Parathyroid adenoma (tissue), 2 donors: ENCODE results near the gene SPSB2.
A peak's percentile ranks its signal among the peaks of the same experiment; 100 is the strongest.

Experiments used
- H2AFZ ChIP-seq: fragments of 300-600 bp; sonication (generic); one replicate; pipeline ENCODE4 v1.7.0; 2017; ENCODE audit warnings: antibody characterized with exemption, mild to moderate bottlenecking
- H3K27ac ChIP-seq: fragments of 300-600 bp; sonication (generic); one replicate; pipeline ENCODE4 v1.7.0; 2017
- H3K27me3 ChIP-seq: fragments of 300-600 bp; sonication (generic); one replicate; pipeline ENCODE4 v1.7.0; 2017; ENCODE audit warnings: low read length; ENCODE audit not compliant: control insufficient read depth, insufficient read depth
- H3K36me3 ChIP-seq: fragments of 300-600 bp; sonication (generic); one replicate; pipeline ENCODE4 v1.7.0; 2017; ENCODE audit warnings: low read length; ENCODE audit not compliant: control insufficient read depth, insufficient read depth
- H3K4me1 ChIP-seq: fragments of 300-600 bp; sonication (generic); one replicate; pipeline ENCODE4 v1.7.0; 2017; ENCODE audit warnings: control low read depth
- H3K4me2 ChIP-seq: fragments of 300-600 bp; sonication (generic); one replicate; pipeline ENCODE4 v1.7.0; 2017; ENCODE audit warnings: low read length
- H3K4me3 ChIP-seq: fragments of 300-600 bp; sonication (generic); one replicate; pipeline ENCODE4 v1.7.0; 2017; ENCODE audit warnings: low read depth, low read length
- H3K79me2 ChIP-seq: fragments of 300-600 bp; sonication (generic); one replicate; pipeline ENCODE4 v1.7.0; 2017; ENCODE audit warnings: control low read depth
- H3K9ac ChIP-seq: fragments of 300-600 bp; sonication (generic); one replicate; pipeline ENCODE4 v1.7.0; 2017; ENCODE audit warnings: mild to moderate bottlenecking
- H3K9me3 ChIP-seq: fragments of 300-600 bp; sonication (generic); one replicate; pipeline ENCODE4 v1.7.0; 2017; ENCODE audit warnings: low read length; ENCODE audit not compliant: control insufficient read depth
- CTCF ChIP-seq: fragments of 300-600 bp; sonication (generic); IDR thresholded peaks from one replicate; pipeline ENCODE4 v1.7.0; 2017; ENCODE audit warnings: antibody characterized with exemption, mild to moderate bottlenecking
- donor health status: primary hyperparathyroidism.

The SPSB2 gene

GRCh38 chr12:6873094-6874014, at the start of gene SPSB2:
TSS of gene SPSB2 (minus strand) at chr12:6873303. CDS start at chr12:6872901, 402 bp downstream.
- H3K9ac ChIP-seq = peak within 1 kb of the TSS; percentile 81
- H3K9me3 ChIP-seq = no peaks in the 10 kb centered on the region
- H3K4me3 ChIP-seq = peak within 1 kb of the TSS; percentile 84
- H3K36me3 ChIP-seq = no peaks in the 10 kb centered on the region
- H3K4me2 ChIP-seq = peak within 1 kb of the TSS; percentile 100
- peak within 1 kb of the TSS; percentile 79 for H3K27ac ChIP-seq
- no peak for TF ChIP-seq CTCF
- no peaks in the 10 kb centered on the region for H3K27me3 ChIP-seq
- no peaks in the 10 kb centered on the region for H3K79me2 ChIP-seq
- H2AFZ ChIP-seq = peak within 1 kb of the TSS; percentile 86
- peaks cover 23% of the 10 kb centered on the region for H3K4me1 ChIP-seq

- Histone ChIP-seq H3K9ac (no peak overlapping the region), H3K4me1 (peaks cover 27% of the 10 kb centered on the region), H3K79me2 (peaks cover 1% of the 10 kb centered on the region), H3K27ac (no peak overlapping the region), H3K36me3 (no peaks in the 10 kb centered on the region), H3K9me3 (no peaks in the 10 kb centered on the region), H3K4me2 (no peak overlapping the region), H3K4me3 (no peak overlapping the region), H3K27me3 (no peaks in the 10 kb centered on the region), H2AFZ (no peak overlapping the region)
- no peak for TF ChIP-seq CTCF
Observed at GRCh38 chr12:6921996-6922946, 49.2 kb upstream of the SPSB2 start.

- Histone ChIP-seq H3K4me1 (peaks cover 20% of the 10 kb centered on the region), H3K4me2 (no peak overlapping the region), H3K79me2 (no peaks in the 10 kb centered on the region), H3K27ac (no peak overlapping the region), H3K27me3 (no peaks in the 10 kb centered on the region), H2AFZ (no peak overlapping the region), H3K4me3 (no peak overlapping the region), H3K9me3 (no peaks in the 10 kb centered on the region), H3K9ac (no peak overlapping the region), H3K36me3 (no peaks in the 10 kb centered on the region)
- no peak for TF ChIP-seq CTCF
Observed at GRCh38 chr12:6921539-6921938, 48.4 kb upstream of the SPSB2 start.

- Histone ChIP-seq H2AFZ (no peak overlapping the region), H3K4me1 (peaks cover 3% of the 10 kb centered on the region), H3K4me2 (no peak overlapping the region), H3K27ac (no peak overlapping the region), H3K36me3 (no peaks in the 10 kb centered on the region), H3K79me2 (no peaks in the 10 kb centered on the region), H3K9me3 (no peaks in the 10 kb centered on the region), H3K9ac (no peak overlapping the region), H3K4me3 (no peak overlapping the region), H3K27me3 (no peaks in the 10 kb centered on the region)
- no peak for TF ChIP-seq CTCF
Observed at GRCh38 chr12:6919588-6919987, 46.5 kb upstream of the SPSB2 start.
